ENCODE results near the gene GABRR1.

GABRR1 gene

GRCh38 chr6:89260310-89260709 is 43.2 kb upstream of the GABRR1 start:
- Histone ChIP-seq H3K27me3 (ENCODE audit: insufficient read depth, low read length, poor library complexity) (no peaks in the 10 kb centered on the region), H3K4me3 (ENCODE audit: low read depth in 1 of 2, low read length in 2 of 2) (no peak overlapping the region), H3K27ac (ENCODE audit: low read length) (no peak overlapping the region), H3K79me2 (ENCODE audit: insufficient read depth, low read length) (no peaks in the 10 kb centered on the region), H2AFZ (ENCODE audit: low read depth, low read length) (no peak overlapping the region), H3K9me3 (ENCODE audit: insufficient read depth, low read length, severe bottlenecking) (no peaks in the 10 kb centered on the region), H3K4me1 (ENCODE audit: insufficient read depth, low read length) (no peaks in the 10 kb centered on the region), H3K4me2 (ENCODE audit: insufficient read depth, low read length) (no peak overlapping the region), H3K36me3 (ENCODE audit: insufficient read depth, low read length) (no peaks in the 10 kb centered on the region), H3K9ac (ENCODE audit: low read depth, low read length) (no peak overlapping the region), H4K20me1 (ENCODE audit: insufficient read depth, low read length) (no peaks in the 10 kb centered on the region)
- DNase-seq (no peak), ATAC-seq (ENCODE audit: insufficient read depth, low read depth) (no peak)
- TF ChIP-seq EZH2 (IDR thresholded peaks at IDR 0.05; ENCODE audit: borderline replicate concordance, low read depth, low read length, severe bottlenecking) (no peak), CTCF (IDR thresholded peaks at IDR 0.05; ENCODE audit: borderline replicate concordance, extremely low read depth, low read length, poor library complexity, severe bottlenecking) (no peak)

GRCh38 chr6:89258912-89259311 is 41.8 kb upstream of the GABRR1 start:
- TF ChIP-seq EZH2 (IDR thresholded peaks at IDR 0.05; ENCODE audit: borderline replicate concordance, low read depth, low read length, severe bottlenecking) (no peak), CTCF (IDR thresholded peaks at IDR 0.05; ENCODE audit: borderline replicate concordance, extremely low read depth, low read length, poor library complexity, severe bottlenecking) (no peak)
- DNase-seq (no peak), ATAC-seq (ENCODE audit: insufficient read depth, low read depth) (no peak)
- Histone ChIP-seq H3K9me3 (ENCODE audit: insufficient read depth, low read length, severe bottlenecking) (no peaks in the 10 kb centered on the region), H3K27me3 (ENCODE audit: insufficient read depth, low read length, poor library complexity) (no peaks in the 10 kb centered on the region), H3K27ac (ENCODE audit: low read length) (no peak overlapping the region), H3K79me2 (ENCODE audit: insufficient read depth, low read length) (no peaks in the 10 kb centered on the region), H4K20me1 (ENCODE audit: insufficient read depth, low read length) (no peaks in the 10 kb centered on the region), H3K9ac (ENCODE audit: low read depth, low read length) (no peak overlapping the region), H3K4me3 (ENCODE audit: low read depth in 1 of 2, low read length in 2 of 2) (no peak overlapping the region), H2AFZ (ENCODE audit: low read depth, low read length) (no peak overlapping the region), H3K36me3 (ENCODE audit: insufficient read depth, low read length) (no peaks in the 10 kb centered on the region), H3K4me1 (ENCODE audit: insufficient read depth, low read length) (no peaks in the 10 kb centered on the region), H3K4me2 (ENCODE audit: insufficient read depth, low read length) (no peak overlapping the region)

- Histone ChIP-seq H3K36me3 (ENCODE audit: insufficient read depth, low read length) (no peaks in the 10 kb centered on the region), H2AFZ (ENCODE audit: low read depth, low read length) (no peak overlapping the region), H3K4me2 (ENCODE audit: insufficient read depth, low read length) (no peak overlapping the region), H3K27ac (ENCODE audit: low read length) (no peak overlapping the region), H3K9me3 (ENCODE audit: insufficient read depth, low read length, severe bottlenecking) (no peaks in the 10 kb centered on the region), H3K9ac (ENCODE audit: low read depth, low read length) (no peak overlapping the region), H3K27me3 (ENCODE audit: insufficient read depth, low read length, poor library complexity) (no peaks in the 10 kb centered on the region), H3K79me2 (ENCODE audit: insufficient read depth, low read length) (no peaks in the 10 kb centered on the region), H4K20me1 (ENCODE audit: insufficient read depth, low read length) (no peaks in the 10 kb centered on the region), H3K4me1 (ENCODE audit: insufficient read depth, low read length) (no peaks in the 10 kb centered on the region), H3K4me3 (ENCODE audit: low read depth in 1 of 2, low read length in 2 of 2) (no peak overlapping the region)
- ATAC-seq (ENCODE audit: insufficient read depth, low read depth) (no peak), DNase-seq (no peak)
- TF ChIP-seq CTCF (IDR thresholded peaks at IDR 0.05; ENCODE audit: borderline replicate concordance, extremely low read depth, low read length, poor library complexity, severe bottlenecking), result no peak
- no peak for TF ChIP-seq EZH2 (IDR thresholded peaks at IDR 0.05; ENCODE audit: borderline replicate concordance, low read depth, low read length, severe bottlenecking)
Measured at GRCh38 chr6:89257781-89258180, 40.6 kb upstream of the GABRR1 start.

- no peak overlapping the region for H3K27ac ChIP-seq (ENCODE audit: low read length)
- ATAC-seq (ENCODE audit: insufficient read depth, low read depth) (no peak), DNase-seq (no peak)
- H3K79me2 ChIP-seq (ENCODE audit: insufficient read depth, low read length), result no peaks in the 10 kb centered on the region
- H2AFZ ChIP-seq (ENCODE audit: low read depth, low read length), result no peak overlapping the region
- no peaks in the 10 kb centered on the region for H3K9me3 ChIP-seq (ENCODE audit: insufficient read depth, low read length, severe bottlenecking)
- H4K20me1 ChIP-seq (ENCODE audit: insufficient read depth, low read length), result no peaks in the 10 kb centered on the region
- no peak overlapping the region for H3K4me2 ChIP-seq (ENCODE audit: insufficient read depth, low read length)
- TF ChIP-seq EZH2 (IDR thresholded peaks at IDR 0.05; ENCODE audit: borderline replicate concordance, low read depth, low read length, severe bottlenecking), result no peak
- no peak for TF ChIP-seq CTCF (IDR thresholded peaks at IDR 0.05; ENCODE audit: borderline replicate concordance, extremely low read depth, low read length, poor library complexity, severe bottlenecking)
- H3K27me3 ChIP-seq (ENCODE audit: insufficient read depth, low read length, poor library complexity), result no peaks in the 10 kb centered on the region
- no peak overlapping the region for H3K9ac ChIP-seq (ENCODE audit: low read depth, low read length)
- H3K4me1 ChIP-seq (ENCODE audit: insufficient read depth, low read length), result no peaks in the 10 kb centered on the region
- H3K4me3 ChIP-seq (ENCODE audit: low read depth in 1 of 2, low read length in 2 of 2), result no peak overlapping the region
- no peaks in the 10 kb centered on the region for H3K36me3 ChIP-seq (ENCODE audit: insufficient read depth, low read length)
Measured at GRCh38 chr6:89257346-89257745, 40.2 kb upstream of the GABRR1 start.

Data from DND-41 (cell line).